IMR-90 (cell line): ENCODE measurements around the gene PAPSS2. TPM values are rescaled to one million over a fixed set of nuclear protein-coding genes. Genes with fewer than 3 reads are reported as not detected.

Experiments used
- ATAC-seq: fragments of 200-7000 bp; cut with Tn5 transposase; 2 replicates; pipeline ENCODE4 v1.9.1; 2020; ENCODE audit warnings: low read depth, mild to moderate bottlenecking, moderate library complexity
- BruUV-seq: library from RNA; stranded (reverse); fragments of 400-500 nt; replicated peaks from 2 replicates; lab custom pipeline; 2021; lab: Mats Ljungman, UMichigan
- CTCF ChIA-PET: fragments of 300-600 bp; formaldehyde crosslinking; extraction: SDS; loops from one replicate; lab custom pipeline; 2021; ENCODE audit warnings: antibody characterized with exemption; lab: Yijun Ruan, JAX
- POLR2A ChIA-PET: fragments of 300-600 bp; sonication (Branson Sonifier 250); formaldehyde crosslinking; loops from one replicate; lab custom pipeline; 2022; ENCODE audit warnings: antibody characterized with exemption; ENCODE audit not compliant: unreplicated experiment; lab: Charles Lee
- DNase-seq: peaks from one replicate; pipeline ENCODE4 v3.0.0; 2013
- H2AFZ ChIP-seq: replicated peaks from 2 replicates; pipeline ENCODE3; 2013; ENCODE audit warnings: low read length, mild to moderate bottlenecking; ENCODE audit not compliant: poor library complexity
- H2AK5ac ChIP-seq: 2 replicates; pipeline ENCODE4 v1.6.1; 2013; ENCODE audit warnings: low read depth, low read length, inconsistent platforms
- H2AK9ac ChIP-seq: replicated peaks from 2 replicates; pipeline ENCODE3; 2013; ENCODE audit warnings: mild to moderate bottlenecking, low read depth, low read length, moderate library complexity; ENCODE audit not compliant: poor library complexity
- H2BK120ac ChIP-seq: 2 replicates; pipeline ENCODE4 v1.6.1; 2013; ENCODE audit warnings: low read depth, low read length, inconsistent platforms
- H2BK15ac ChIP-seq: 3 replicates; pipeline ENCODE4 v1.6.1; 2013; ENCODE audit warnings: low read depth, low read length, inconsistent platforms
- H2BK20ac ChIP-seq: 2 replicates; pipeline ENCODE4 v1.6.1; 2013; ENCODE audit warnings: low read depth, mild to moderate bottlenecking, inconsistent platforms, low read length, moderate library complexity
- H2BK5ac ChIP-seq: 2 replicates; pipeline ENCODE4 v1.6.1; 2013; ENCODE audit warnings: mild to moderate bottlenecking, low read depth, low read length, inconsistent platforms; ENCODE audit not compliant: poor library complexity, severe bottlenecking
- H3K14ac ChIP-seq: replicated peaks from 2 replicates; pipeline ENCODE4 v1.6.1; 2013; ENCODE audit warnings: low read depth, low read length, inconsistent platforms
- H3K18ac ChIP-seq: 2 replicates; pipeline ENCODE4 v1.6.1; 2013; ENCODE audit warnings: low read depth, low read length, control low read depth
- H3K23ac ChIP-seq: 2 replicates; pipeline ENCODE4 v1.6.1; 2013; ENCODE audit warnings: low read depth, low read length, inconsistent platforms
- H3K27ac ChIP-seq: 2 replicates; pipeline ENCODE4 v1.5.1; 2013; ENCODE audit warnings: mild to moderate bottlenecking, control low read depth, low read length; ENCODE audit not compliant: insufficient read depth
- H3K27me3 ChIP-seq: 2 replicates; pipeline ENCODE4 v1.6.1; 2013; ENCODE audit warnings: low read length; ENCODE audit not compliant: control insufficient read depth, insufficient read depth
- H3K36me3 ChIP-seq: 2 replicates; pipeline ENCODE4 v1.6.1; 2013; ENCODE audit warnings: low read length, mixed read lengths; ENCODE audit not compliant: control insufficient read depth, insufficient read depth
- H3K4ac ChIP-seq: 2 replicates; pipeline ENCODE4 v1.6.1; 2013; ENCODE audit warnings: low read depth, low read length, inconsistent platforms
- H3K4me1 ChIP-seq: 2 replicates; pipeline ENCODE4 v1.6.1; 2013; ENCODE audit warnings: low read length, mixed read lengths; ENCODE audit not compliant: control insufficient read depth, insufficient read depth
- H3K4me2 ChIP-seq: 2 replicates; pipeline ENCODE4 v1.6.1; 2013; ENCODE audit warnings: low read depth, mild to moderate bottlenecking, control low read depth, low read length, moderate library complexity
- H3K4me3 ChIP-seq: 2 replicates; pipeline ENCODE4 v1.5.1; 2013; ENCODE audit warnings: low read depth, mild to moderate bottlenecking, control low read depth, low read length, moderate library complexity; ENCODE audit not compliant: insufficient read depth
- H3K56ac ChIP-seq: 2 replicates; pipeline ENCODE4 v1.6.1; 2013; ENCODE audit warnings: low read length, inconsistent platforms; ENCODE audit not compliant: insufficient read depth; ENCODE audit errors: extremely low read depth
- H3K79me1 ChIP-seq, 2 experiments: 2 replicates each; pipeline ENCODE4 v1.6.1; 2013; ENCODE audit warnings: low read length in 2 of 2, inconsistent platforms in 1 of 2, low read depth in 1 of 2
- H3K9ac ChIP-seq: 2 replicates; pipeline ENCODE4 v1.6.1; 2013; ENCODE audit warnings: low read depth, low read length, control low read depth
- H3K9me1 ChIP-seq: 2 replicates; pipeline ENCODE4 v1.6.1; 2013; ENCODE audit warnings: low read length, inconsistent platforms; ENCODE audit not compliant: insufficient read depth
- H3K9me3 ChIP-seq: 2 replicates; pipeline ENCODE4 v1.6.1; 2013; ENCODE audit warnings: low read length; ENCODE audit not compliant: control insufficient read depth, insufficient read depth
- H4K20me1 ChIP-seq: 2 replicates; pipeline ENCODE4 v1.6.1; 2013; ENCODE audit warnings: low read length, inconsistent platforms; ENCODE audit not compliant: insufficient read depth
- H4K5ac ChIP-seq: 2 replicates; pipeline ENCODE4 v1.6.1; 2013; ENCODE audit warnings: mild to moderate bottlenecking, low read depth, low read length, control low read depth
- H4K8ac ChIP-seq, 2 experiments: 2 replicates each; pipeline ENCODE4 v1.6.1; 2013; ENCODE audit warnings: low read depth in 2 of 2, low read length in 2 of 2, control low read depth in 1 of 2, inconsistent platforms in 1 of 2
- H4K91ac ChIP-seq: 2 replicates; pipeline ENCODE4 v1.6.1; 2013; ENCODE audit warnings: low read depth, low read length, inconsistent platforms; ENCODE audit not compliant: insufficient read depth
- CEBPB ChIP-seq: IDR thresholded peaks from 2 replicates; pipeline ENCODE4 v1.6.1; 2012; ENCODE audit warnings: low read depth, low read length, improper control_type of control experiment
- WGBS, 2 experiments: methylation state at CpG; one replicate each; pipeline versions ENCODE4 v1.1.5 to v1.1.7; 2013; ENCODE audit warnings: missing lambda C conversion rate in 2 of 2; ENCODE audit not compliant: insufficient read length in 1 of 2; ENCODE audit errors: extremely low coverage in 2 of 2; 5-methylcytosine and 5-hydroxymethylcytosine counted together
- dilution Hi-C: fragments of 300-500 bp; cut with HindIII; formaldehyde crosslinking; loops from one replicate; pipeline ENCODE4 v1.14.3; 2018; ENCODE audit warnings: low sequenced_read_pairs; ENCODE audit not compliant: unreplicated experiment
- in situ Hi-C: fragments of 300-500 bp; cut with MboI; formaldehyde crosslinking; loops from 3 replicates; pipeline ENCODE4 v1.14.3; 2019; ENCODE audit warnings: low sequenced_read_pairs, inconsistent platforms, mixed read lengths
- intact Hi-C: fragments of 100-400 bp; cut with micrococcal nuclease; formaldehyde crosslinking; loops from 2 replicates; pipeline ENCODE4 v1.10.0; 2022
- polyA plus RNA-seq, 3 experiments: library from polyadenylated mRNA; depleted of rRNA; stranded (reverse); fragments of >200 nt; gene quantifications; 2 replicates each; pipeline ENCODE4 v1.2.3, GENCODE V29; 2012; ENCODE audit warnings: low replicate concordance in 1 of 3
- total RNA-seq: library from RNA; depleted of rRNA; stranded (reverse); fragments of >200 nt; gene quantifications from 2 replicates; pipeline ENCODE4 v1.2.3, GENCODE V29; 2012
- TF ChIP-seq, protein P1 (sequence below): fragments of 150-350 bp; IDR thresholded peaks from 2 replicates; pipeline ENCODE4 v1.6.1; 2017; ENCODE audit warnings: mild to moderate bottlenecking, antibody characterized with exemption, low read length, low read depth

PAPSS2 gene
- total and polyA plus RNA-seq, 2 of the 4 experiments (the other 2 are of a cell fraction), result 55.0 to 63.3 TPM

DNA sequence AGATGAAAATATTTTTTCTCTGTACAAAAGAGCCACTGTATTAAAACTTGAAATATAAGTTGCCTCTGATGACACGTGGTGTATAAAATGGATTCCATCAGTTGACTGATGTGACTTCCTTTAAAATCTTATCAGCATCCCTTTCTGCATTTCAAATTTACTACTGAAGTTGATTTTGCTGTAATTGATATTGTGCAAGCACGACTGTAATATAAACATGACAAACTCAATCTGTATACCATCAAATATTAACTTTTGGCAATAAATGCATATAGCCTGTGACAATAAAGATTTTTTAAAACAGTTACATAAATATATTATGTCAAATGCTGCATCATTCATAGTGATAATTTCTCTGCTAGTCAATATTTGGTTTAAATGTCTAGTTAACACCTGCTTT, 7.8 kb downstream of the PAPSS2 start:
- dilution Hi-C loops, result no loop called here
- in situ Hi-C loops, result no loop called here
- POLR2A ChIA-PET, result no interaction called here
- CTCF ChIA-PET, result no interaction called here
- no peak overlapping the region for H2BK5ac ChIP-seq
- no peak for ATAC-seq
- no peak overlapping the region for H3K27ac ChIP-seq
- H3K27me3 ChIP-seq, result no peaks in the 10 kb centered on the region
- H3K4me3 ChIP-seq, result no peak overlapping the region
- no peak overlapping the region for H3K18ac ChIP-seq
- H3K56ac ChIP-seq, result no peak overlapping the region
- no peak overlapping the region for H3K23ac ChIP-seq
- BruUV-seq, result no TSS peak
- no CpG with 5 or more reads among the region's 2 CpGs for WGBS, 2 experiments
- H3K4me2 ChIP-seq, result no peak overlapping the region
- no peak overlapping the region for H4K8ac ChIP-seq
- no peak overlapping the region for H2AK9ac ChIP-seq
- no peaks in the 10 kb centered on the region for H3K9me3 ChIP-seq
- H2BK15ac ChIP-seq, result no peak overlapping the region
- intact Hi-C loops, result no loop called here
- 0 out of 2 replicates have a peak, but pooled peaks have one; percentile 19 for TF ChIP-seq CEBPB
- TF ChIP-seq, protein P1, sequence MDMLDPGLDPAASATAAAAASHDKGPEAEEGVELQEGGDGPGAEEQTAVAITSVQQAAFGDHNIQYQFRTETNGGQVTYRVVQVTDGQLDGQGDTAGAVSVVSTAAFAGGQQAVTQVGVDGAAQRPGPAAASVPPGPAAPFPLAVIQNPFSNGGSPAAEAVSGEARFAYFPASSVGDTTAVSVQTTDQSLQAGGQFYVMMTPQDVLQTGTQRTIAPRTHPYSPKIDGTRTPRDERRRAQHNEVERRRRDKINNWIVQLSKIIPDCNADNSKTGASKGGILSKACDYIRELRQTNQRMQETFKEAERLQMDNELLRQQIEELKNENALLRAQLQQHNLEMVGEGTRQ, result no peak
- H3K36me3 ChIP-seq, result peaks cover 10% of the 10 kb centered on the region
- peaks cover 5% of the 10 kb centered on the region for H3K4me1 ChIP-seq
- H2AFZ ChIP-seq, result no peak overlapping the region
- H3K79me1 ChIP-seq, result peaks cover 16 to 77% of the 10 kb centered on the region in 2 experiments
- H4K5ac ChIP-seq, result no peak overlapping the region
- H4K91ac ChIP-seq, result no peak overlapping the region
- H3K9me1 ChIP-seq, result peaks cover 8% of the 10 kb centered on the region
- H3K4ac ChIP-seq, result no peak overlapping the region
- no peak for DNase-seq
- H3K14ac ChIP-seq, result no peak overlapping the region
- no peak overlapping the region for H2BK120ac ChIP-seq
- peaks cover 4% of the 10 kb centered on the region; the same call in 1 of the 2 replicates for H4K20me1 ChIP-seq
- no peak overlapping the region for H3K9ac ChIP-seq
- no peak overlapping the region for H2AK5ac ChIP-seq
- H2BK20ac ChIP-seq, result no peak overlapping the region
